WTC11 (cell line): Measurements from ENCODE around the gene MAML3. TPM values are rescaled to one million over a fixed set of nuclear protein-coding genes. Genes with fewer than 3 reads are reported as not detected.
A peak's percentile ranks its signal among the peaks of the same experiment; 100 is the strongest.

ENCODE experiments used
- ATAC-seq: fragments of 200-7000 bp; cut with Tn5 transposase; 2 replicates; pipeline ENCODE4 v1.10.0; 2021; ENCODE audit warnings: mild to moderate bottlenecking, moderate library complexity
- CTCF ChIA-PET: fragments of 300-600 bp; sonication (Branson Sonifier 250); formaldehyde crosslinking; loops from one replicate; lab custom pipeline; 2021; ENCODE audit warnings: antibody characterized with exemption; lab: Charles Lee
- POLR2A ChIA-PET: fragments of 350-600 bp; sonication (Branson Sonifier 250); formaldehyde crosslinking; loops from one replicate; lab custom pipeline; 2021; ENCODE audit warnings: antibody characterized with exemption; lab: Charles Lee
- DNase-seq: peaks from one replicate; pipeline ENCODE4 v3.0.0; 2021; ENCODE audit warnings: low spot score
- H3K27ac Mint-ChIP-seq: 2 replicates; pipeline ENCODE4 v1.8.0; 2021; ENCODE audit warnings: mixed read lengths
- H3K27me3 Mint-ChIP-seq: 2 replicates; pipeline ENCODE4 v1.8.0; 2021; ENCODE audit warnings: low read depth, mild to moderate bottlenecking, moderate library complexity, mixed read lengths
- H3K36me3 Mint-ChIP-seq: 2 replicates; pipeline ENCODE4 v1.8.0; 2021; ENCODE audit warnings: mixed read lengths
- H3K4me1 Mint-ChIP-seq: 2 replicates; pipeline ENCODE4 v1.8.0; 2022; ENCODE audit warnings: mixed read lengths
- H3K4me3 Mint-ChIP-seq: 2 replicates; pipeline ENCODE4 v1.8.0; 2021; ENCODE audit warnings: mild to moderate bottlenecking, moderate library complexity, mixed read lengths
- H3K9me3 Mint-ChIP-seq: 2 replicates; pipeline ENCODE4 v1.8.0; 2021; ENCODE audit warnings: mixed read lengths
- AR ChIP-seq: fragments of 250-450 bp; sonication (Bioruptor Pico); IDR thresholded peaks from 2 replicates; pipeline ENCODE4 v1.9.0; 2021; ENCODE audit warnings: mild to moderate bottlenecking
- ARID4B ChIP-seq: sonication (generic); formaldehyde crosslinking; IDR thresholded peaks from 2 replicates; pipeline ENCODE4 v1.8.0; 2023; ENCODE audit warnings: missing genetic modification reagents, mild to moderate bottlenecking, borderline replicate concordance
- CBFB ChIP-seq: sonication (generic); formaldehyde crosslinking; IDR thresholded peaks from 2 replicates; pipeline ENCODE4 v1.8.1; 2022; ENCODE audit warnings: mild to moderate bottlenecking, low read depth, missing genetic modification reagents
- CTCF ChIP-seq: fragments of 200-600 bp; IDR thresholded peaks from 2 replicates; pipeline ENCODE4 v1.8.0; 2022; ENCODE audit warnings: antibody characterized with exemption
- ELF4 ChIP-seq: sonication (generic); formaldehyde crosslinking; IDR thresholded peaks from 2 replicates; pipeline ENCODE4 v1.8.1; 2022; ENCODE audit warnings: low read depth, mild to moderate bottlenecking, moderate library complexity, missing genetic modification reagents
- EMX1 ChIP-seq: fragments of 250-450 bp; sonication (Bioruptor Pico); IDR thresholded peaks from 2 replicates; pipeline ENCODE4 v1.8.0; 2021; ENCODE audit warnings: mild to moderate bottlenecking
- FOXK1 ChIP-seq: sonication (generic); formaldehyde crosslinking; IDR thresholded peaks from 2 replicates; pipeline ENCODE4 v1.8.0; 2022; ENCODE audit warnings: mild to moderate bottlenecking, moderate library complexity, missing genetic modification reagents
- NFATC4 ChIP-seq: fragments of 250-450 bp; sonication (Bioruptor Pico); IDR thresholded peaks from 2 replicates; pipeline ENCODE4 v1.9.0; 2021; ENCODE audit warnings: mild to moderate bottlenecking
- NFE2L1 ChIP-seq: sonication (generic); formaldehyde crosslinking; IDR thresholded peaks from 2 replicates; pipeline ENCODE4 v1.8.1; 2023; ENCODE audit warnings: missing genetic modification reagents
- PRRX2 ChIP-seq: fragments of 250-450 bp; sonication (Bioruptor Pico); IDR thresholded peaks from 2 replicates; pipeline ENCODE4 v1.8.0; 2021; ENCODE audit warnings: mild to moderate bottlenecking
- ZNF425 ChIP-seq: fragments of 250-450 bp; sonication (Bioruptor Pico); conservative IDR thresholded peaks from 2 replicates; pipeline ENCODE4 v1.9.0; 2021; ENCODE audit warnings: mild to moderate bottlenecking
- ZNF671 ChIP-seq: fragments of 250-450 bp; sonication (Bioruptor Pico); IDR thresholded peaks from 2 replicates; pipeline ENCODE4 v1.8.0; 2021; ENCODE audit warnings: mild to moderate bottlenecking
- total RNA-seq: library from RNA; stranded (reverse); gene quantifications from 3 replicates; pipeline ENCODE4 v1.2.3, GENCODE V29; 2021
- TF ChIP-seq, protein P1 (sequence below): sonication (generic); formaldehyde crosslinking; IDR thresholded peaks from 2 replicates; pipeline ENCODE4 v1.8.1; 2023; ENCODE audit warnings: mild to moderate bottlenecking, missing genetic modification reagents, borderline replicate concordance
- TF ChIP-seq, protein P2 (sequence below): sonication (generic); formaldehyde crosslinking; conservative IDR thresholded peaks from 2 replicates; pipeline ENCODE4 v1.8.1; 2023; ENCODE audit warnings: mild to moderate bottlenecking, low read depth, missing genetic modification reagents, moderate library complexity

MAML3 gene
- total RNA-seq, 1 experiment from 2014 or later, result 7.4 TPM

GRCh38 chr4:140047017-140047640 is 106.9 kb downstream of the MAML3 start:
- DNase-seq, result peak; percentile 12
- H3K27me3 Mint-ChIP-seq, result no peaks in the 10 kb centered on the region
- no peaks in the 10 kb centered on the region for H3K36me3 Mint-ChIP-seq

More at GRCh38 chr4:140047017-140047640, 106.9 kb downstream of the MAML3 start:
- Mint-ChIP-seq H3K27ac (peak overlapping the region; percentile 90), H3K4me3 (peak overlapping the region; percentile 55), H3K4me1 (peaks cover 66% of the 10 kb centered on the region), H3K9me3 (no peaks in the 10 kb centered on the region)
- ChIA-PET CTCF (interaction anchor here (0.6 to 2.0 kb wide), 12 partner anchors 13 to 390 kb away, joined by 3 to 14 read pairs (median 4); partner anchors contain the start of gene SCOC), POLR2A (interaction anchor here (0.8 to 3.0 kb wide), 3 partner anchors 104 to 231 kb away, joined by 4 to 8 read pairs (median 6); no protein-coding TSS in a partner anchor)
- TF ChIP-seq CBFB (no peak; the same call in 1 of the 2 replicates), PRRX2 (CRISPR knock-in tag) (0 out of 2 replicates have a peak, but pooled peaks have one; percentile 28), ZNF425 (CRISPR knock-in tag) (no peak), NFATC4 (CRISPR knock-in tag) (peak; percentile 50; the same call in 1 of the 2 replicates), ARID4B (no peak), CTCF (no peak), ELF4 (no peak), EMX1 (CRISPR knock-in tag) (0 out of 2 replicates have a peak, but pooled peaks have one; percentile 33), AR (CRISPR knock-in tag) (0 out of 2 replicates have a peak, but pooled peaks have one; percentile 68), FOXK1 (CRISPR knock-in tag) (no peak), NFE2L1 (CRISPR knock-in tag) (0 out of 2 replicates have a peak, but pooled peaks have one; percentile 29), ZNF671 (CRISPR knock-in tag) (0 out of 2 replicates have a peak, but pooled peaks have one; percentile 58)
- TF ChIP-seq, protein P1, sequence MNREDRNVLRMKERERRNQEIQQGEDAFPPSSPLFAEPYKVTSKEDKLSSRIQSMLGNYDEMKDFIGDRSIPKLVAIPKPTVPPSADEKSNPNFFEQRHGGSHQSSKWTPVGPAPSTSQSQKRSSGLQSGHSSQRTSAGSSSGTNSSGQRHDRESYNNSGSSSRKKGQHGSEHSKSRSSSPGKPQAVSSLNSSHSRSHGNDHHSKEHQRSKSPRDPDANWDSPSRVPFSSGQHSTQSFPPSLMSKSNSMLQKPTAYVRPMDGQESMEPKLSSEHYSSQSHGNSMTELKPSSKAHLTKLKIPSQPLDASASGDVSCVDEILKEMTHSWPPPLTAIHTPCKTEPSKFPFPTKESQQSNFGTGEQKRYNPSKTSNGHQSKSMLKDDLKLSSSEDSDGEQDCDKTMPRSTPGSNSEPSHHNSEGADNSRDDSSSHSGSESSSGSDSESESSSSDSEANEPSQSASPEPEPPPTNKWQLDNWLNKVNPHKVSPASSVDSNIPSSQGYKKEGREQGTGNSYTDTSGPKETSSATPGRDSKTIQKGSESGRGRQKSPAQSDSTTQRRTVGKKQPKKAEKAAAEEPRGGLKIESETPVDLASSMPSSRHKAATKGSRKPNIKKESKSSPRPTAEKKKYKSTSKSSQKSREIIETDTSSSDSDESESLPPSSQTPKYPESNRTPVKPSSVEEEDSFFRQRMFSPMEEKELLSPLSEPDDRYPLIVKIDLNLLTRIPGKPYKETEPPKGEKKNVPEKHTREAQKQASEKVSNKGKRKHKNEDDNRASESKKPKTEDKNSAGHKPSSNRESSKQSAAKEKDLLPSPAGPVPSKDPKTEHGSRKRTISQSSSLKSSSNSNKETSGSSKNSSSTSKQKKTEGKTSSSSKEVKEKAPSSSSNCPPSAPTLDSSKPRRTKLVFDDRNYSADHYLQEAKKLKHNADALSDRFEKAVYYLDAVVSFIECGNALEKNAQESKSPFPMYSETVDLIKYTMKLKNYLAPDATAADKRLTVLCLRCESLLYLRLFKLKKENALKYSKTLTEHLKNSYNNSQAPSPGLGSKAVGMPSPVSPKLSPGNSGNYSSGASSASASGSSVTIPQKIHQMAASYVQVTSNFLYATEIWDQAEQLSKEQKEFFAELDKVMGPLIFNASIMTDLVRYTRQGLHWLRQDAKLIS (CRISPR knock-in tag), result no peak
- TF ChIP-seq, protein P2, sequence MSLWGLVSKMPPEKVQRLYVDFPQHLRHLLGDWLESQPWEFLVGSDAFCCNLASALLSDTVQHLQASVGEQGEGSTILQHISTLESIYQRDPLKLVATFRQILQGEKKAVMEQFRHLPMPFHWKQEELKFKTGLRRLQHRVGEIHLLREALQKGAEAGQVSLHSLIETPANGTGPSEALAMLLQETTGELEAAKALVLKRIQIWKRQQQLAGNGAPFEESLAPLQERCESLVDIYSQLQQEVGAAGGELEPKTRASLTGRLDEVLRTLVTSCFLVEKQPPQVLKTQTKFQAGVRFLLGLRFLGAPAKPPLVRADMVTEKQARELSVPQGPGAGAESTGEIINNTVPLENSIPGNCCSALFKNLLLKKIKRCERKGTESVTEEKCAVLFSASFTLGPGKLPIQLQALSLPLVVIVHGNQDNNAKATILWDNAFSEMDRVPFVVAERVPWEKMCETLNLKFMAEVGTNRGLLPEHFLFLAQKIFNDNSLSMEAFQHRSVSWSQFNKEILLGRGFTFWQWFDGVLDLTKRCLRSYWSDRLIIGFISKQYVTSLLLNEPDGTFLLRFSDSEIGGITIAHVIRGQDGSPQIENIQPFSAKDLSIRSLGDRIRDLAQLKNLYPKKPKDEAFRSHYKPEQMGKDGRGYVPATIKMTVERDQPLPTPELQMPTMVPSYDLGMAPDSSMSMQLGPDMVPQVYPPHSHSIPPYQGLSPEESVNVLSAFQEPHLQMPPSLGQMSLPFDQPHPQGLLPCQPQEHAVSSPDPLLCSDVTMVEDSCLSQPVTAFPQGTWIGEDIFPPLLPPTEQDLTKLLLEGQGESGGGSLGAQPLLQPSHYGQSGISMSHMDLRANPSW (CRISPR knock-in tag), result no peak
- peak; percentile 12 for ATAC-seq
